HCT116 (cell line): ENCODE data around the gene STIM2. TPM values are rescaled to one million over a fixed set of nuclear protein-coding genes. Genes with fewer than 3 reads are reported as not detected.

Experiments used
- ATAC-seq: fragments of 200-7000 bp; cut with Tn5 transposase; 2 replicates; pipeline ENCODE4 v1.9.1; 2020; ENCODE audit warnings: mild to moderate bottlenecking, moderate library complexity
- BruUV-seq: library from RNA; stranded (reverse); fragments of 400-500 nt; replicated peaks from 2 replicates; lab custom pipeline; 2021; lab: Mats Ljungman, UMichigan
- CTCF ChIA-PET: fragments of 300-600 bp; sonication (Branson Sonifier 250); formaldehyde crosslinking; loops from one replicate; lab custom pipeline; 2021; ENCODE audit warnings: antibody characterized with exemption; lab: Charles Lee
- POLR2A ChIA-PET: fragments of 300-600, 350-600 bp; sonication (Branson Sonifier 250); formaldehyde crosslinking; loops from one replicate; lab custom pipeline; 2021; ENCODE audit warnings: antibody characterized with exemption; lab: Charles Lee
- RAD21 ChIA-PET, 2 experiments: fragments of 300-600 bp; sonication (Branson Sonifier 250); formaldehyde crosslinking; loops; one replicate each; lab custom pipeline; 2023; ENCODE audit warnings: low total read pairs in 2 of 2; ENCODE audit not compliant: uncharacterized antibody in 2 of 2, unreplicated experiment in 2 of 2, low non-redundant PET in 1 of 2; lab: Charles Lee
- DNase-seq: peaks from one replicate; pipeline ENCODE4 v3.0.0-alpha.2; 2010; ENCODE audit warnings: low read depth, low spot score
- H2AFZ ChIP-seq: fragments of 200-600 bp; shearing (Covaris generic), sonication (generic); 2 replicates; pipeline ENCODE4 v1.6.1; 2017; ENCODE audit warnings: low read depth, mixed run types, mixed read lengths, antibody characterized with exemption, low read length; ENCODE audit not compliant: poor library complexity, severe bottlenecking
- H3K27ac ChIP-seq: 2 replicates; pipeline ENCODE4 v1.5.1; 2012; ENCODE audit warnings: low read depth, low read length
- H3K27me3 ChIP-seq: fragments of 200-600 bp; sonication (generic); 2 replicates; pipeline ENCODE4 v1.6.1; 2016; ENCODE audit warnings: mixed run types, low read length, mixed read lengths; ENCODE audit not compliant: insufficient read depth
- H3K36me3 ChIP-seq, 2 experiments: fragments of 200-500 bp in 1 of 2; fragments of 200-600 bp in 1 of 2; sonication (Bioruptor generic) in 1 of 2; sonication (generic) in 1 of 2; 2 replicates each; pipeline versions ENCODE4 v1.5.1 to v1.6.1; 2014 to 2016; ENCODE audit warnings: low read length in 2 of 2, inconsistent platforms in 1 of 2, mixed read lengths in 1 of 2, mixed run types in 1 of 2; ENCODE audit not compliant: insufficient read depth in 2 of 2, control insufficient read depth in 1 of 2
- H3K4me1 ChIP-seq, 2 experiments: fragments of 200-600 bp in 1 of 2; sonication (generic) in 1 of 2; 2 replicates each; pipeline versions ENCODE4 v1.5.1 to v1.6.1; 2012 to 2017; ENCODE audit warnings: low read length in 2 of 2, inconsistent platforms in 1 of 2, mild to moderate bottlenecking in 1 of 2, mixed read lengths in 1 of 2, mixed run types in 1 of 2, moderate library complexity in 1 of 2; ENCODE audit not compliant: insufficient read depth in 2 of 2, control insufficient read depth in 1 of 2
- H3K4me2 ChIP-seq: fragments of 200-600 bp; sonication (generic); 2 replicates; pipeline ENCODE4 v1.6.1; 2017; ENCODE audit warnings: mixed run types, low read length, mixed read lengths
- H3K4me3 ChIP-seq, 2 experiments: fragments of 200-600 bp in 1 of 2; sonication (generic) in 1 of 2; replicated peaks in 1 of 2; 2 replicates each; pipeline ENCODE4 v1.5.1; 2011 to 2016; ENCODE audit warnings: low read length in 2 of 2, control low read depth in 1 of 2, low read depth in 1 of 2, mild to moderate bottlenecking in 1 of 2, mixed read lengths in 1 of 2, mixed run types in 1 of 2
- H3K79me2 ChIP-seq: fragments of 200-600 bp; sonication (generic); 2 replicates; pipeline ENCODE4 v1.6.1; 2017; ENCODE audit warnings: mild to moderate bottlenecking, mixed run types, low read length, moderate library complexity, mixed read lengths; ENCODE audit not compliant: insufficient read depth
- H3K9ac ChIP-seq: fragments of 200-600 bp; sonication (generic); 2 replicates; pipeline ENCODE4 v1.6.1; 2016; ENCODE audit warnings: low read length, mixed read lengths
- H3K9me2 ChIP-seq: fragments of 200-600 bp; sonication (generic), shearing (Covaris generic); 2 replicates; pipeline ENCODE4 v1.6.1; 2017; ENCODE audit warnings: mixed run types, mild to moderate bottlenecking, moderate library complexity; ENCODE audit not compliant: insufficient read depth
- H3K9me3 ChIP-seq, 2 experiments: fragments of 200-500 bp in 1 of 2; fragments of 200-600 bp in 1 of 2; sonication (Bioruptor generic) in 1 of 2; sonication (generic) in 1 of 2; 2 replicates each; pipeline ENCODE4 v1.6.1; 2014 to 2017; ENCODE audit warnings: low read length in 2 of 2, mixed read lengths in 2 of 2, inconsistent platforms in 1 of 2, low read depth in 1 of 2, mild to moderate bottlenecking in 1 of 2, mixed run types in 1 of 2, moderate library complexity in 1 of 2; ENCODE audit not compliant: control insufficient read depth in 1 of 2, insufficient read depth in 1 of 2
- H4K20me1 ChIP-seq: fragments of 200-600 bp; sonication (generic), shearing (Covaris generic); 2 replicates; pipeline ENCODE4 v1.6.1; 2017; ENCODE audit warnings: mixed run types, mild to moderate bottlenecking, moderate library complexity; ENCODE audit not compliant: insufficient read depth
- CBX3 ChIP-seq: IDR thresholded peaks from 2 replicates; pipeline ENCODE4 v1.6.1; 2012; ENCODE audit warnings: low read depth
- CEBPB ChIP-seq: IDR thresholded peaks from 2 replicates; pipeline ENCODE4 v1.6.1; 2012; ENCODE audit warnings: low read depth
- EGR1 ChIP-seq: IDR thresholded peaks from 2 replicates; pipeline ENCODE4 v1.6.1; 2012; ENCODE audit warnings: low read depth
- ELF1 ChIP-seq: IDR thresholded peaks from 2 replicates; pipeline ENCODE4 v1.6.1; 2012; ENCODE audit warnings: low read depth, borderline replicate concordance
- EZH2 ChIP-seq: fragments of 200-600 bp; sonication (generic); IDR thresholded peaks from 2 replicates; pipeline ENCODE4 v1.6.1; 2017; ENCODE audit warnings: antibody characterized with exemption, mixed run types
- EZH2phosphoT487 ChIP-seq: fragments of 200-600 bp; IDR thresholded peaks from 2 replicates; pipeline ENCODE4 v1.6.1; 2018; ENCODE audit warnings: antibody characterized with exemption, borderline replicate concordance
- FOSL1 ChIP-seq: IDR thresholded peaks from 2 replicates; pipeline ENCODE4 v1.6.1; 2012; ENCODE audit warnings: low read depth
- JUND ChIP-seq: IDR thresholded peaks from 2 replicates; pipeline ENCODE4 v1.6.1; 2012
- POLR2A ChIP-seq: IDR thresholded peaks from 2 replicates; pipeline ENCODE4 v1.7.0; 2011; ENCODE audit warnings: borderline replicate concordance; ENCODE audit not compliant: insufficient read depth, insufficient read length; ENCODE audit errors: extremely low read depth
- POLR2AphosphoS5 ChIP-seq: IDR thresholded peaks from 2 replicates; pipeline ENCODE4 v1.6.1; 2011; ENCODE audit warnings: mild to moderate bottlenecking, low read depth, low read length, moderate library complexity
- RAD21 ChIP-seq: IDR thresholded peaks from 2 replicates; pipeline ENCODE4 v1.6.1; 2012; ENCODE audit warnings: low read depth, mild to moderate bottlenecking
- SIN3A ChIP-seq: IDR thresholded peaks from 2 replicates; pipeline ENCODE4 v1.6.1; 2012; ENCODE audit warnings: low read depth
- SP1 ChIP-seq: IDR thresholded peaks from 2 replicates; pipeline ENCODE4 v1.6.1; 2012; ENCODE audit warnings: low read depth
- SRF ChIP-seq: IDR thresholded peaks from 2 replicates; pipeline ENCODE4 v1.6.1; 2012; ENCODE audit warnings: low read depth
- TCF7L2 ChIP-seq: IDR thresholded peaks from 2 replicates; pipeline ENCODE4 v1.7.0; 2011; ENCODE audit warnings: borderline replicate concordance, inconsistent platforms; ENCODE audit not compliant: insufficient read depth, insufficient read length; ENCODE audit errors: extremely low read depth
- ZFX ChIP-seq: fragments of 450-650 bp; IDR thresholded peaks from 2 replicates; pipeline ENCODE4 v1.6.1; 2017
- ZNF274 ChIP-seq: fragments of 200-500 bp; sonication (Bioruptor generic); IDR thresholded peaks from 2 replicates; pipeline ENCODE4 v1.6.1; 2014; ENCODE audit warnings: mild to moderate bottlenecking, low read depth, low read length, inconsistent platforms
- intact Hi-C: fragments of 100-400 bp; cut with micrococcal nuclease; formaldehyde crosslinking; loops from 2 replicates; pipeline ENCODE4 v1.10.0; 2022
- total RNA-seq: library from RNA; stranded (reverse); gene quantifications from one replicate; pipeline ENCODE4 v1.2.1, GENCODE V29; 2021; ENCODE audit not compliant: unreplicated experiment
- TF ChIP-seq, protein P1 (sequence below): IDR thresholded peaks from 2 replicates; pipeline ENCODE4 v1.6.1; 2012
- TF ChIP-seq, protein P2 (sequence below): IDR thresholded peaks from 2 replicates; pipeline ENCODE4 v1.6.1; 2011; ENCODE audit warnings: mild to moderate bottlenecking, low read length, moderate library complexity; ENCODE audit not compliant: insufficient replicate concordance; ENCODE audit errors: extremely low read depth
- TF ChIP-seq, protein P3 (sequence below), 3 experiments: fragments of 200-600 bp in 1 of 3; sonication (generic) in 1 of 3; IDR thresholded peaks in 2 of 3; conservative IDR thresholded peaks in 1 of 3; 2 replicates each; pipeline ENCODE4 v1.5.1; 2012 to 2017; ENCODE audit warnings: low read depth in 2 of 3, low read length in 2 of 3, antibody characterized with exemption in 1 of 3, borderline replicate concordance in 1 of 3, control low read depth in 1 of 3, mild to moderate bottlenecking in 1 of 3, mixed read lengths in 1 of 3, mixed run types in 1 of 3, moderate library complexity in 1 of 3; ENCODE audit not compliant: insufficient read depth in 1 of 3
- TF ChIP-seq, protein P4 (sequence below): IDR thresholded peaks from 2 replicates; pipeline ENCODE4 v1.6.1; 2012; ENCODE audit warnings: low read depth
- TF ChIP-seq, protein P5 (sequence below): IDR thresholded peaks from 2 replicates; pipeline ENCODE4 v1.6.1; 2012

Gene STIM2
- total RNA-seq, 1 experiment from 2014 or later = 65.9 TPM

DNA sequence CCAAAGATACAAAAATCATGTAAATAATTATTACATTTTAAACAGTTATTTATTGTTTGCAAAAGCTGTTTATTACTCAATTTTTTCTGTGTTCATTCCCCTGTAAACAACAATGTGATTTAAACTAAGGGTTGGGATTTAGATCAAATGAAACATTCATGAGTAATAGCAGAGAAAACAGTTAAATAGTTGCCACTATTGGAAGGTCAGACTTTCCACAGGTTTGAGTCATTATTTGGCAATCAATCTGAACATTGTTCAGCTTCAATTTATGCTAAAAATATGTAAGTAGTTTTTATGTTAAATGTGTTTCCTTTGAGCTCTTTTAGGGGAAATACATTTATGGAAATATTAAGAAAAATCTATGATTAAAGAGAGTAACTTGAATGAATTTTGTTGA, 144.9 kb downstream of the STIM2 start:
- H3K9me3 ChIP-seq = no peaks in the 10 kb centered on the region
- no peaks in the 10 kb centered on the region for H4K20me1 ChIP-seq
- H3K4me3 ChIP-seq = no peak overlapping the region
- no peaks in the 10 kb centered on the region; a peak in 1 of 4 replicates for H3K36me3 ChIP-seq
- no peaks in the 10 kb centered on the region for H3K79me2 ChIP-seq
- BruUV-seq = no TSS peak
- CTCF ChIA-PET = no interaction called here
- H3K4me2 ChIP-seq = no peak overlapping the region; the same call in 1 of the 2 replicates
- peaks cover 0 to 6% of the 10 kb centered on the region in 2 experiments; a peak in 1 of 4 replicates for H3K4me1 ChIP-seq
- H3K9ac ChIP-seq = no peak overlapping the region
- no peak overlapping the region for H2AFZ ChIP-seq
- no peak for DNase-seq
- POLR2A ChIA-PET = no interaction called here
- intact Hi-C loops = loop anchor here (10.0 kb wide), 3 partner anchors 211 to 421 kb away; partner anchors contain the start of gene TBC1D19
- H3K9me2 ChIP-seq = no peaks in the 10 kb centered on the region
- no peak overlapping the region for H3K27ac ChIP-seq
- RAD21 ChIA-PET = no interaction called here
- H3K27me3 ChIP-seq = no peaks in the 10 kb centered on the region
- ATAC-seq = no peak
- no peak for TF ChIP-seq POLR2A
- TF ChIP-seq FOSL1 = peak; percentile 72
- TF ChIP-seq CBX3 = no peak
- TF ChIP-seq RAD21 = no peak
- no peak for TF ChIP-seq EZH2
- TF ChIP-seq, protein P1, sequence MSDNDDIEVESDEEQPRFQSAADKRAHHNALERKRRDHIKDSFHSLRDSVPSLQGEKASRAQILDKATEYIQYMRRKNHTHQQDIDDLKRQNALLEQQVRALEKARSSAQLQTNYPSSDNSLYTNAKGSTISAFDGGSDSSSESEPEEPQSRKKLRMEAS = no peak
- TF ChIP-seq, protein P2, sequence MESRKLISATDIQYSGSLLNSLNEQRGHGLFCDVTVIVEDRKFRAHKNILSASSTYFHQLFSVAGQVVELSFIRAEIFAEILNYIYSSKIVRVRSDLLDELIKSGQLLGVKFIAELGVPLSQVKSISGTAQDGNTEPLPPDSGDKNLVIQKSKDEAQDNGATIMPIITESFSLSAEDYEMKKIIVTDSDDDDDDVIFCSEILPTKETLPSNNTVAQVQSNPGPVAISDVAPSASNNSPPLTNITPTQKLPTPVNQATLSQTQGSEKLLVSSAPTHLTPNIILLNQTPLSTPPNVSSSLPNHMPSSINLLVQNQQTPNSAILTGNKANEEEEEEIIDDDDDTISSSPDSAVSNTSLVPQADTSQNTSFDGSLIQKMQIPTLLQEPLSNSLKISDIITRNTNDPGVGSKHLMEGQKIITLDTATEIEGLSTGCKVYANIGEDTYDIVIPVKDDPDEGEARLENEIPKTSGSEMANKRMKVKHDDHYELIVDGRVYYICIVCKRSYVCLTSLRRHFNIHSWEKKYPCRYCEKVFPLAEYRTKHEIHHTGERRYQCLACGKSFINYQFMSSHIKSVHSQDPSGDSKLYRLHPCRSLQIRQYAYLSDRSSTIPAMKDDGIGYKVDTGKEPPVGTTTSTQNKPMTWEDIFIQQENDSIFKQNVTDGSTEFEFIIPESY = no peak
- TF ChIP-seq ZFX = no peak
- TF ChIP-seq CEBPB = peak; percentile 36; the same call in 1 of the 2 replicates
- no peak for TF ChIP-seq TCF7L2
- TF ChIP-seq ELF1 = no peak
- TF ChIP-seq, protein P3, sequence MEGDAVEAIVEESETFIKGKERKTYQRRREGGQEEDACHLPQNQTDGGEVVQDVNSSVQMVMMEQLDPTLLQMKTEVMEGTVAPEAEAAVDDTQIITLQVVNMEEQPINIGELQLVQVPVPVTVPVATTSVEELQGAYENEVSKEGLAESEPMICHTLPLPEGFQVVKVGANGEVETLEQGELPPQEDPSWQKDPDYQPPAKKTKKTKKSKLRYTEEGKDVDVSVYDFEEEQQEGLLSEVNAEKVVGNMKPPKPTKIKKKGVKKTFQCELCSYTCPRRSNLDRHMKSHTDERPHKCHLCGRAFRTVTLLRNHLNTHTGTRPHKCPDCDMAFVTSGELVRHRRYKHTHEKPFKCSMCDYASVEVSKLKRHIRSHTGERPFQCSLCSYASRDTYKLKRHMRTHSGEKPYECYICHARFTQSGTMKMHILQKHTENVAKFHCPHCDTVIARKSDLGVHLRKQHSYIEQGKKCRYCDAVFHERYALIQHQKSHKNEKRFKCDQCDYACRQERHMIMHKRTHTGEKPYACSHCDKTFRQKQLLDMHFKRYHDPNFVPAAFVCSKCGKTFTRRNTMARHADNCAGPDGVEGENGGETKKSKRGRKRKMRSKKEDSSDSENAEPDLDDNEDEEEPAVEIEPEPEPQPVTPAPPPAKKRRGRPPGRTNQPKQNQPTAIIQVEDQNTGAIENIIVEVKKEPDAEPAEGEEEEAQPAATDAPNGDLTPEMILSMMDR (IDR thresholded peaks at IDR 0.05 in 2 of 3, conservative IDR thresholded peaks at IDR 0.05 in 1 of 3; ENCODE audit: borderline replicate concordance in 1 of 3, insufficient read depth in 1 of 3, low read depth in 2 of 3, low read length in 2 of 3) = no peak
- no peak for TF ChIP-seq SIN3A
- TF ChIP-seq SP1 = peak; percentile 31; the same call in 1 of the 2 replicates
- TF ChIP-seq, protein P4, sequence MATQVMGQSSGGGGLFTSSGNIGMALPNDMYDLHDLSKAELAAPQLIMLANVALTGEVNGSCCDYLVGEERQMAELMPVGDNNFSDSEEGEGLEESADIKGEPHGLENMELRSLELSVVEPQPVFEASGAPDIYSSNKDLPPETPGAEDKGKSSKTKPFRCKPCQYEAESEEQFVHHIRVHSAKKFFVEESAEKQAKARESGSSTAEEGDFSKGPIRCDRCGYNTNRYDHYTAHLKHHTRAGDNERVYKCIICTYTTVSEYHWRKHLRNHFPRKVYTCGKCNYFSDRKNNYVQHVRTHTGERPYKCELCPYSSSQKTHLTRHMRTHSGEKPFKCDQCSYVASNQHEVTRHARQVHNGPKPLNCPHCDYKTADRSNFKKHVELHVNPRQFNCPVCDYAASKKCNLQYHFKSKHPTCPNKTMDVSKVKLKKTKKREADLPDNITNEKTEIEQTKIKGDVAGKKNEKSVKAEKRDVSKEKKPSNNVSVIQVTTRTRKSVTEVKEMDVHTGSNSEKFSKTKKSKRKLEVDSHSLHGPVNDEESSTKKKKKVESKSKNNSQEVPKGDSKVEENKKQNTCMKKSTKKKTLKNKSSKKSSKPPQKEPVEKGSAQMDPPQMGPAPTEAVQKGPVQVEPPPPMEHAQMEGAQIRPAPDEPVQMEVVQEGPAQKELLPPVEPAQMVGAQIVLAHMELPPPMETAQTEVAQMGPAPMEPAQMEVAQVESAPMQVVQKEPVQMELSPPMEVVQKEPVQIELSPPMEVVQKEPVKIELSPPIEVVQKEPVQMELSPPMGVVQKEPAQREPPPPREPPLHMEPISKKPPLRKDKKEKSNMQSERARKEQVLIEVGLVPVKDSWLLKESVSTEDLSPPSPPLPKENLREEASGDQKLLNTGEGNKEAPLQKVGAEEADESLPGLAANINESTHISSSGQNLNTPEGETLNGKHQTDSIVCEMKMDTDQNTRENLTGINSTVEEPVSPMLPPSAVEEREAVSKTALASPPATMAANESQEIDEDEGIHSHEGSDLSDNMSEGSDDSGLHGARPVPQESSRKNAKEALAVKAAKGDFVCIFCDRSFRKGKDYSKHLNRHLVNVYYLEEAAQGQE = no peak
- TF ChIP-seq, protein P5, sequence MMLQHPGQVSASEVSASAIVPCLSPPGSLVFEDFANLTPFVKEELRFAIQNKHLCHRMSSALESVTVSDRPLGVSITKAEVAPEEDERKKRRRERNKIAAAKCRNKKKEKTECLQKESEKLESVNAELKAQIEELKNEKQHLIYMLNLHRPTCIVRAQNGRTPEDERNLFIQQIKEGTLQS = no peak
- TF ChIP-seq EZH2phosphoT487 = no peak
- TF ChIP-seq SRF = no peak
- no peak for TF ChIP-seq EGR1
- TF ChIP-seq JUND = peak; percentile 59
- no peak for TF ChIP-seq ZNF274
- TF ChIP-seq POLR2AphosphoS5 = no peak
